SH-SY5Y (cell line): ENCODE data around the gene ARL3.

Experiments
- GATA2 ChIP-seq: IDR thresholded peaks from 2 replicates; pipeline ENCODE4 v1.6.1; 2011; ENCODE audit warnings: mild to moderate bottlenecking, low read depth, low read length
- GATA3 ChIP-seq: IDR thresholded peaks from 2 replicates; pipeline ENCODE4 v1.6.1; 2011; ENCODE audit warnings: low read depth, mild to moderate bottlenecking, low read length, moderate library complexity

DNA sequence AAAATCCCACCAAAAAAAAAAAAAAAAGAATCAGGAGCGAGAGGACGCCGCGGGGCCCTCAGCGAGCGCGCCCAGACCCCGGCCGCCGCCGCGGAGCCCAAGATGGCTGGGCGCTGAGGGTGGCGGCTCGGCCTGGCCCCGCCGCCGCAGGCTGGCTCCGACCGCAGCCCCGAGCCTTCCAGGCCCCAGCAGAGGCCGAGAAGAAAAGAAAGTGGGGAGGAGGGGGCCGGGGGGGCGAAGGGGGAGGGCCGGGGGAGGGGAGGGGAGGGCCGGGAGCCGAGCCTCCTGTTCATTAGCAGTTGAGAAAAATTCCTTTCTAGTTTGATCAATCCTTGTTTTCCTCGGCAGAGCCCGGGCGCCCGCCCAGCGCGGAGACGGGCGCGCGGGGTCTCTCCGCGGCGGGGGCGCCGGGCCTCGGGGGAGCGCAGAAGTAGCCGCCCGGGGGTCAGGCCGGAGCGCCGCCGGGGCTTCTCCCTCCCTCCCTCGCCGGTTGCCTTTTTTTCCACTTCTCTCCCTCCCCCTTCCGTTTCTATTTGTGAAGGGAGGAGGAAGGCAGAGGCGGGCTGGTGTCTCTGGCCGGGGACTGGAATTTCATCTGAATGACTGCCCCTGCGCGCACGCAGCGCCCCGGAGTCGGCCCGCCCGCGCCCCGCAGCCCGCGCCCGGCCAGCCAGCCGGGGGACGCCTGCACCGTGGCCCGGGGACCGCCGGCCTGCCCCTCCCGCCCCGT is 70.7 kb downstream of the ARL3 start:
- TF ChIP-seq GATA3 (no peak), GATA2 (no peak)
